NCI-H460 (cell line): Measurements from ENCODE around the gene CLN6. TPM values are rescaled to one million over a fixed set of nuclear protein-coding genes. Genes with fewer than 3 reads are reported as not detected.

Experiments
- DNase-seq: peaks from one replicate; pipeline ENCODE4 v3.0.0-alpha.2; 2016; ENCODE audit warnings: low read depth; ENCODE audit errors: extremely low read depth
- polyA plus RNA-seq: library from polyadenylated mRNA; depleted of rRNA; stranded (reverse); fragments of >200 nt; gene quantifications from 2 replicates; pipeline ENCODE4 v1.2.3, GENCODE V29; 2014; cell fraction: nucleus; rRNA removed
- total RNA-seq: library from RNA; depleted of rRNA; stranded (reverse); fragments of >200 nt; shearing (Covaris generic); gene quantifications from 2 replicates; pipeline ENCODE4 v1.2.3, GENCODE V29; 2014; rRNA removed

CLN6 gene
- 18.0 and 20.3 TPM in 2 replicates for total RNA-seq
- polyA plus RNA-seq, result 112 and 165 TPM in 2 replicates

- peak; percentile 69 for DNase-seq
Observed at GRCh38 chr15:68229386-68230156, at the start of gene CLN6. Gene CLN6, minus strand, starts transcription at chr15:68229728. Its CDS starts 144 bp downstream, at chr15:68229584.

DNA sequence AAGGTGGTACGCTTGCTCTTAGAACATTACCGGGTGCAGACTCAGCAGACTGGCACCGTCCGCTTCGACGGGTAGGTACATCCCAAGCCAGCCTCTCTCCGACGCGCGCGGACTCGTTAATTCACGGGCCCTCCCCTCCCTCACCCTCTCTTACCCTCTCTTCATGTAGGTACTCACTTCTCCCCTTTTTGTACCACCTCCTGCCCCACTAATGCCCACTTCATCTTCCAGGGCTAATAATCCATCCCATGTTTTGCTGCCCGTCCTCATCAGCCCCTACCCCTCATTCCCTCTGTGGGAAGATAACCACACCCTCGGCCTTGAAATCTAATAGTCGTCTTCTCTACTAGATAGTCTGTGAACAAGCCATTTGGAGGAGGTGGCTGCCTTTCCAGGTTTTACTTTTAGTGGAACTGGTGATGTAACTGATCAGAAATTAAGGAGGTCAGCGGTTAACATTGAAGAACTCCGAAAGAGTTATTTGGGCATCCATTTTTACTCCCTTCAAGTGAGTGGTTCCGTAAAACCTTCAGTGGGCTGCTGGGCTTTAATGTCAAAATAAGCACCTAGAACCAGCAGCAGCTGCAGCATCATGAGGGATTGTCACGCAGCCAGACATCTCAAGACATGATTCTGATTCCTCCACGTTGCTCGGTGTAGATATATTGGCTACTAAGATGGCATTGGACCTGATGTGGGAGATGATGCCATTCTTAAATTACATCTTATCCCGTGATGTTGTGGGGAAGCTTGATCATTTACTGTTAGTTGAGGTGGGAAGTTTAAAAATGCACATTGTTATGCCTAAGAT, 49.3 kb upstream of the CLN6 start:
- no peak for DNase-seq

GRCh38 chr15:68278345-68278594, 48.7 kb upstream of the CLN6 start:
- peak; percentile 46 for DNase-seq

- peak; percentile 84 for DNase-seq
Observed at GRCh38 chr15:68277603-68278344, 48.2 kb upstream of the CLN6 start, which contains the start of gene FEM1B. Gene FEM1B, plus strand, starts transcription at chr15:68277745. Its CDS starts 673 bp downstream, at chr15:68278418.

GRCh38 chr15:68277131-68277602, 47.6 kb upstream of the CLN6 start:
- no peak for DNase-seq

DNA sequence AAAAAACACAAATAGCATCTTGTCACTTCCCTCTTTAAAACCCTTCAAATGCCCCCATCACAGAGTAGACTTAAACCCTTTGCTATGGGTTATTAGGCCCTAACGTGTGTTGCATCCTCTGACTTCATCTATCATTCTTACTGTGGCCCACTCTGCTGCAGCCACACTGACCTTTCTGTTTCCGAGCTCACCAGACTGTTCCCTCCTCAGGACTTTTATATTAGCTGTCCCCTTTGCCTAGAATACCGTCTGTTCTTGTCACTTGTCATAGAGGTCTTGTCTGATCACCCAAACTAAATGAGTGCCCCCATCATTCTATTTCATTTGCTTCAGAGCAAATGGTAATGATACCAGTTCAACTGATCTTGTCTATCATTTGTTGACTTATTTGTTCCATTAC, 47.1 kb upstream of the CLN6 start:
- DNase-seq, result no peak

DNA sequence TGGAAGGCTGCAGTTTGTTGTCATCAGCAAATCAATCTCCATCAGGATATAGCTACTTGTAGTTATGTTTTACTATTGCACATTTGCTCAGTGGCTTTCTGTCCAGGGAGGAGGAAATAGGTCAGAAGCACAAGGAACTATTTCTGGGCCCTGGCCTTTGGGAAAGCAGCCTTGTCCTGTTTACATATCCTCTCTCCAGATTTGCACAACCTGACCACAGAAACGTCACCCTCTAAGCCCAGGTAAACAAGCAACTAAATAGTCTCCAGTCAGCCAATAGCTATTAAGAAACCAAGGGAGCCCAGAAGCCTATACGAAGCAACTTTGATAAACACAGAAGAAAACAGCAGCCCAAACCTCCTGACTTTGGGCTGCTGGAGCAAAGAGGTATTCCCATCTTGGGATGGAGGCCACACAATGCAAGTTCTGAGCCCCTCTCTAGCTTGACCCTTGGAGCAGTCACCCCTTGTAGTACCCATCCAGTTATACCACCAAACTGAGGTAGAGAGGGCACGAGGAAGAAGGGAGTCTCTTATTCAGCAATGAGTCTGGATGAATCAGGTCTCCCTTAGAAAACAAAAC, 45.7 kb upstream of the CLN6 start:
- DNase-seq, result no peak

DNA sequence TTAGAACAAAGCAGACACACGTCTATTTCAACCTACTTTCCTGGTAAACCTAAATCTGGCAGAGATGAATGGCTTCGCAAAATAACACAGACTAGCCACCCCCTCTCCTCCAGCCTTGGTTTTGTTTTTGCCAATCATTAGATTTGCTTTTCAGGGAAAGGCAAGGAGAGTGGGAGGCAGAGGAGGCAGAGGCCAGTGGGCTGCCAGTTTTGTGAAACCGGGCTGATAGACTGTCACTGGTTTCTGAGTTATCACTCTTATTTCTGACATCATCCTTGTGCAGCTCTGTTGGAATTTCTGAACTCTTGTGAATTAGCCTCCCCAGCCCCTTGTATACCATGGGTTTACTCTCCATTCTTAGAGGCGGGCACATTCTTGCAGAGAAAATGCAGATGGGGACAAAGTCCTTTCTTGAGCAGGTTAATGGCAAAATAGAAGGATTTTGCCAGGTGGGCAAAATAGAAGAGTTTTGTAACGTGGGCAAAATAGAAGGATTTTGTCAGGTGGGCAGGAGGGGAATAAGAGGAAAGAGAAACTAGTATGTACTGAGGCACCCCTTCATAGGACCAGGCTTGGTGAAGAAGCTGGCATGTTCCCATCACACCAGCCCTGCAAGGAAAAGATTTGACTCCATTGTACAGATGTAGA, 44.8 kb upstream of the CLN6 start:
- DNase-seq, result no peak

DNA sequence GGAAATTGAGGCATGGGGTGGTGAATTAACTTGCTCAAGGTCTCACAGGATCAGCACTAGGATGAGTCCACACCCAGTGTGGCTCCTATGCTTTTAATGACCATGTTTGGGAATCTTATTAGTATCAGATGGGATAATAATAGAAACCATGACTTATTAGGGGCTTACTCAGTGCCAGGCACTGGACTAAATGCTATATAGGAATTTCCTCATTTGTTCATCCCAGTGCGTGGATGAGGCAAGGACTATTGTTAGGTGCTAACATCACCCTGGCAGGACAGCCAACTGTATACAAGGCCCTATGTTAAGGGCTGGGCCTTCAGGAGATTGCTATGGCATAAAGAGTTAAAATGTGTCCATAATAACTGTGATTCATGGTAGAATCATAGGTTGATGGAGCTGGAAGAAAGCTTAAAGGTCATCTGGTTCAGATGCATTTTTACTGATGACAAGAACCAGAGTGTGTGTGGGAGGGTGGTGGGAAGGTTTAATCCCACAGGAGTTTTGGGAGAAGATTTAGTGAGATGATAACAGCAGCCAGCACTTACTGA, 43.3 kb upstream of the CLN6 start:
- DNase-seq, result no peak

DNA sequence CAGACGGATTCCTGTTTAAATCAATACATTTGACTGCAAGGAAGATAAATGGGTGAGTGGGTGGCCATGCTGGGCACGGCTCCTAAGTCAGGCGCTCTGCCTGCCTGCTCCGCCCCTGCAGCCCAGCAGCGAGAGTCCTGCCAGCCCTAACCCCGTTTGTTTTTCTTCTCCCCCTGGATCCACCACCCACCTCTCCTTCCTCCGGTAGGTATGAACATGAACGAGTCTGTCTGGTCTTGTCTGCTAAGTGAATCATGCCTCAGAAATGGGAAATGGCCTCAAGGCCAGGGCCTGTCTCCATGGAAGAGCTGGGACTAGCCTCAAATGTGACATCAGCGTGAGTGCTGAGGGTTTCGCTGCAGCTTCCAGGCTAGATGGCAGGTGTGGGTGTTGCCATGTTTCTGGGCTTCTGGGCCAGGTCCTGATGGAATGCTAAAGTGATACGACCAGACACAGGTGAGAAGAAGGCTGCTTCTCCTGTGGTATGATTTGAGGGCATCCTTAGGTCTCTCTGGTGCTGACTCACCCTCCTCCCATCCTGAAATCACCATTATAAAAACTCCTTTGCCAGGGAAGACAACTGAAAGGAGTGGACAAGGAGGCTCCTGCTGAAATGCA, 42.4 kb upstream of the CLN6 start:
- no peak for DNase-seq

GRCh38 chr15:68268405-68268804, 38.9 kb upstream of the CLN6 start:
- DNase-seq, result no peak

DNA sequence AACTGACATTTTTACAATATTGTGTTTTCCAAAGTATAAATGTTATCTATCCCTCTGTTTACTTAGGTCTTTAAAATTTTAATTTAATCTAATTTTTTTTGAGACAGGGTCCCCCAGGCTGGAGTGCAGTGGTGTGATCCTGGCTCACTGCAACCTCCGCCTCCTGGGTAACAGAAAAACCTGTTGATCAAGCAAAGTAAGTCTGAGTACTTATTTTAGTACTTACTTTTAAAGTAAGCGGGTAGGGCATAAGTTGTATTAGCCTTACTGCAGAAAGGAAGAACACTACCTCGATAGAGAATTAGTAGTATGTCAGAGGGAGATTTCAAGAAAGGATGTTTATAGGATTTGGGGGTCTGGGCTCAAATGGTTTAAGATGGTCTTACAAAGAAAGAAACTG, 36.1 kb upstream of the CLN6 start:
- no peak for DNase-seq

DNA sequence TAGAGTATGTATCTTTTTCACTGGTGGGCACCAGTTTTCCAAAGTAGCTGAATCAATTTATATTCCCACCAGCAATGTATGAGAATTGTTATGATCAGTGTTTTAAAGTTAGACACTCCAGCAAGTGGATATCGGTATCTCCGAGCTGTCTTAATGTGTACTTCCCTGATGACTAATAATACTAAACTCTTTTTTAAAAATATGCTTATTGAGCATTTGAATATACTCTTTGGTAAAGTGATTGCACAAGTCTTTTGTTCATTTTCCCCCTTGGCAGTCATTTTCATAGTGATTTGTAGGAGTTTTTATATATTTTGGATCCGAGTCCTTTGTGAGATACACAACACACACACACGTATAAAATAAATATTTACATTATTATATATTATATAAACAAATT, 35.6 kb upstream of the CLN6 start:
- no peak for DNase-seq

DNA sequence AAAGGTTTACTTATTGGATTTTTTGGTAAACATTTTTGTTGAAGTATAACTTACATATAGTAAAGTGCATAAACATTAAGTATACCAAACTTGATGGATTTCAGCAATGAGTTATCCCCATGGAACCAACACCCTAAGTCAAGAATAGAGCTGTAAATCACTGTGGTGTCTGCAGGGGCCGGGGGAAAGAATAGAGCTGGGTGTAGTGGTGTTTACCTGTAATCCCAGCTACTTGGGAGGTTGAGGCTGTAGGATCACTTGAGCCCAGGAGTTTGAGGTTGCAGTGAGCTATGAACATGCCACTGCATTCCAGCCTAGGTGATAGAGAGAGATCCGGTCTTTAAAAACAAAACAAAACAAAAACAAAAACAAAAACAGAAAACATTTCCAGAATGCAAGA, 34.8 kb upstream of the CLN6 start:
- no peak for DNase-seq

DNA sequence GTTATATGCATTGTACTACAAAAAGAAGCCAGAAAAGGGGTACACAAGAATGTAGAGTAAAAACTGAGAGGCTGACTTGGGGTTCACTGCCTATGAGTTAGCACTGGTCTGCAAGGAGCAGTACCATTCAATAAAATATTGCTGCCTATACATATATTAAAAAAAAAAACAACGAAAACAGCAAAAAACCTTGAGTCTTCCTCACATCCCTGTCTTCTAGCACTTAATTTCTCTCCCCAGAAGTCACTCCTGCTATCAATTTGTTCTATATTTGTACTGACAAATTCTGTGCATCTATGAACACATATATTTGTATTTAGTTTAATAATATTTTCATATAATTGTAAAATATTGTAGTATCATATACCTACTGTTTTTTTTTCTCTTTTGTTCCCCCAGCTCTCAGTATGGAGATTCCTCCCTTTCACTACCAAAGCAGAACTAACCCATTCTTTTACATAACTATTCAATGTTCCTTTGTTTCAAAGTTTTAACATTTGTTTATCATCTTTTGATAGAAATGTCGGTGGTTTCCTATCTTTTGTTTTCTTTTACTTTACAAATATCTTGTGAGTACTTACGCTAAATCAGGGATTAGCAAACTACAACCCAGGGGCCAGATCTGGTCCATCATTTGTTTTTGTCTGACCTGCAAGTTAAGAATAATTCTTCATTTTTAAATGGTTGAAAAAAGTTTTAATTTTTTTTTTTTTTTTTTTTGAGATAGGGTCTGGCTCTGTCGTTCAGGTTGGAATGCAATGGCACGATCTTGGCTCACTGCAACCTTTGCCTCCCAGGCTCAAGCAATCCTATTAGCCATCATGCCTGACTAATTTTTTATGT, 33.2 kb upstream of the CLN6 start:
- DNase-seq, result no peak

DNA sequence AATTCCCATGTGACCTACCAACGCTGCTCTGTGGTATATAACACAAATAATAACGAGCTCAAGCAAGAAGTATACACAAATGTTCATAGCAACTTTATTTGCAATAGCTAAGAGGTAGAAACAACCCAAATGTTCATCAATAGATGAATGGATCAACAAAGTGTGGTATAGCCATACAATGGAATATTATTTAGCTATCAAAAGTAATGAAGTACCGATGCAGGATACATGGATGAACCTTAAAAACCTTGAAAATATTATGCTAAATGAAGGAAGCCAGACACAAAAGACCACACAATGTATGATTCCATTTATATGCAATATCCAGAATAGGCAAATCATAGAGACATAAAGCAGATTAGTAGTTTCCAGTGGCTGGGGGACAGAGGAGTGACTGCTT, 32.5 kb upstream of the CLN6 start:
- no peak for DNase-seq

GRCh38 chr15:68261241-68261640, 31.7 kb upstream of the CLN6 start:
- no peak for DNase-seq

GRCh38 chr15:68259883-68260282, 30.4 kb upstream of the CLN6 start:
- DNase-seq, result no peak

GRCh38 chr15:68258692-68259091, 29.2 kb upstream of the CLN6 start:
- no peak for DNase-seq
